GM12878 (cell line): ENCODE data around the gene CAV2. TPM values are rescaled to one million over a fixed set of nuclear protein-coding genes. Genes with fewer than 3 reads are reported as not detected.

Experiments used
- ATAC-seq: fragments of 200-7000 bp; cut with Tn5 transposase; 3 replicates; pipeline ENCODE4 v1.9.1; 2020; ENCODE audit warnings: mild to moderate bottlenecking, moderate library complexity
- BruUV-seq: library from RNA; stranded (reverse); fragments of 400-500 nt; replicated peaks from 2 replicates; lab custom pipeline; 2021; lab: Mats Ljungman, UMichigan
- CTCF ChIA-PET: fragments of 300-600 bp; sonication (Branson Sonifier 250); formaldehyde crosslinking; extraction: SDS; loops from one replicate; lab custom pipeline; 2021; ENCODE audit warnings: inconsistent platforms; lab: Yijun Ruan, JAX
- POLR2A ChIA-PET: fragments of 350-600 bp; formaldehyde crosslinking; extraction: SDS; loops from one replicate; lab custom pipeline; 2021; ENCODE audit warnings: inconsistent platforms; lab: Charles Lee
- RAD21 ChIA-PET: fragments of 300-600 bp; sonication (Branson Sonifier 250); formaldehyde crosslinking; loops from one replicate; lab custom pipeline; 2023; ENCODE audit warnings: antibody characterized with exemption; ENCODE audit not compliant: unreplicated experiment; lab: Charles Lee
- SMC1A ChIA-PET: fragments of 300-600 bp; sonication (Branson Sonifier 250); formaldehyde crosslinking; loops from one replicate; lab custom pipeline; 2023; ENCODE audit not compliant: unreplicated experiment, uncharacterized antibody; lab: Charles Lee
- DNase-seq: peaks from one replicate; pipeline ENCODE4 v3.0.0-alpha.2; 2011; ENCODE audit warnings: low read depth, low spot score
- FAIRE-seq: peaks from 3 replicates; lab custom pipeline; 2011; peaks lifted over from hg19 to GRCh38; lab: Jason Lieb, UNC
- H2AFZ ChIP-seq: 2 replicates; pipeline ENCODE4 v1.6.0; 2011; ENCODE audit warnings: low read depth, low read length, control low read depth; ENCODE audit not compliant: control insufficient read depth
- H3K27ac ChIP-seq: 2 replicates; pipeline ENCODE4 v1.5.1; 2011; ENCODE audit warnings: control low read depth; ENCODE audit not compliant: control insufficient read depth, insufficient read depth
- H3K27me3 ChIP-seq, 2 experiments: replicated peaks in 1 of 2; 2 replicates each; pipeline versions ENCODE4 v1.6.0 to v1.6.1; 2011; ENCODE audit warnings: low read length in 1 of 2; ENCODE audit not compliant: control insufficient read depth in 2 of 2, insufficient read depth in 2 of 2
- H3K36me3 ChIP-seq, 2 experiments: 2 replicates each; pipeline ENCODE4 v1.5.1; 2011; ENCODE audit warnings: low read length in 1 of 2; ENCODE audit not compliant: control insufficient read depth in 2 of 2, insufficient read depth in 2 of 2
- H3K4me1 ChIP-seq: 2 replicates; pipeline ENCODE4 v1.6.1; 2011; ENCODE audit warnings: mild to moderate bottlenecking, low read length, moderate library complexity, mixed read lengths; ENCODE audit not compliant: control insufficient read depth, insufficient read depth
- H3K4me2 ChIP-seq: 2 replicates; pipeline ENCODE4 v1.6.0; 2011; ENCODE audit warnings: control low read depth; ENCODE audit not compliant: control insufficient read depth, insufficient read depth
- H3K4me3 ChIP-seq: fragments of 200-600 bp; sonication (generic); 2 replicates; pipeline ENCODE4 v1.5.1; 2016
- H3K79me2 ChIP-seq: 2 replicates; pipeline ENCODE4 v1.6.0; 2011; ENCODE audit warnings: low read length; ENCODE audit not compliant: control insufficient read depth, insufficient read depth
- H3K9ac ChIP-seq: 2 replicates; pipeline ENCODE4 v1.8.0; 2011; ENCODE audit warnings: low read length, control low read depth, mixed read lengths; ENCODE audit not compliant: control insufficient read depth, insufficient read depth
- H3K9me3 ChIP-seq: replicated peaks from 3 replicates; pipeline ENCODE4 v1.5.1; 2011; ENCODE audit warnings: mild to moderate bottlenecking, low read length; ENCODE audit not compliant: control insufficient read depth, insufficient read depth
- H4K20me1 ChIP-seq: 2 replicates; pipeline ENCODE4 v1.6.0; 2011; ENCODE audit not compliant: control insufficient read depth, insufficient read depth
- CHD1 ChIP-seq: IDR thresholded peaks from 2 replicates; pipeline ENCODE4 v1.6.1; 2012; ENCODE audit warnings: low read depth, low read length, improper control_type of control experiment
- FOXK2 ChIP-seq: fragments of 450-650 bp; IDR thresholded peaks from 2 replicates; pipeline ENCODE4 v1.6.1; 2017; ENCODE audit warnings: mild to moderate bottlenecking, moderate library complexity
- HDAC6 ChIP-seq: fragments of 200-600 bp; sonication (generic); IDR thresholded peaks from one replicate; pipeline ENCODE4 v1.8.0; 2017; ENCODE audit warnings: antibody characterized with exemption; ENCODE audit not compliant: unreplicated experiment
- IRF4 ChIP-seq: IDR thresholded peaks from 2 replicates; pipeline ENCODE4 v1.6.1; 2011; ENCODE audit warnings: low read depth, low read length
- NFXL1 ChIP-seq: fragments of 450-650 bp; IDR thresholded peaks from 2 replicates; pipeline ENCODE4 v1.6.1; 2017; ENCODE audit warnings: antibody characterized with exemption, mild to moderate bottlenecking, borderline replicate concordance
- RB1 ChIP-seq: fragments of 450-650 bp; formaldehyde crosslinking; IDR thresholded peaks from 2 replicates; pipeline ENCODE4 v1.6.1; 2017; ENCODE audit warnings: mild to moderate bottlenecking, borderline replicate concordance
- RBBP5 ChIP-seq: fragments of 200-600 bp; sonication (generic); conservative IDR thresholded peaks from 2 replicates; pipeline ENCODE4 v1.6.1; 2016
- RFX5 ChIP-seq: IDR thresholded peaks from 2 replicates; pipeline ENCODE4 v1.6.1; 2011; ENCODE audit warnings: low read depth, low read length, improper control_type of control experiment
- RUNX3 ChIP-seq: IDR thresholded peaks from 2 replicates; pipeline ENCODE4 v1.6.1; 2012; ENCODE audit warnings: low read length, inconsistent platforms
- SIX5 ChIP-seq: IDR thresholded peaks from 2 replicates; pipeline ENCODE4 v1.6.1; 2011; ENCODE audit warnings: mild to moderate bottlenecking, low read depth, low read length, moderate library complexity; ENCODE audit not compliant: severe bottlenecking
- SMARCA5 ChIP-seq: fragments of 450-650 bp; IDR thresholded peaks from 2 replicates; pipeline ENCODE4 v1.6.1; 2017; ENCODE audit warnings: mild to moderate bottlenecking
- SREBF2 ChIP-seq: IDR thresholded peaks from 2 replicates; pipeline ENCODE4 v1.6.1; 2012; ENCODE audit warnings: mild to moderate bottlenecking, low read length
- STAT3 ChIP-seq: IDR thresholded peaks from 2 replicates; pipeline ENCODE4 v1.6.1; 2011; ENCODE audit warnings: low read depth, low read length, improper control_type of control experiment
- ZNF24 ChIP-seq: fragments of 450-650 bp; IDR thresholded peaks from 2 replicates; pipeline ENCODE4 v1.6.1; 2017; ENCODE audit warnings: antibody characterized with exemption, mild to moderate bottlenecking
- WGBS: methylation state at CpG from one replicate; pipeline ENCODE4 v1.1.6; 2016; ENCODE audit warnings: low lambda C conversion rate; ENCODE audit not compliant: insufficient replicate concordance, insufficient coverage; ENCODE audit errors: missing lambda C conversion rate; 5-methylcytosine and 5-hydroxymethylcytosine counted together
- in situ Hi-C: fragments of 300-500 bp; cut with MboI; formaldehyde crosslinking; loops from 9 replicates; pipeline ENCODE4 v1.14.3; 2018; ENCODE audit warnings: mixed read lengths
- intact Hi-C: fragments of 100-400 bp; cut with micrococcal nuclease; formaldehyde crosslinking; loops from one replicate; pipeline ENCODE4 v1.14.2; 2022; ENCODE audit not compliant: unreplicated experiment
- polyA plus RNA-seq, 11 experiments: library from polyadenylated mRNA; depleted of rRNA in 4 of 11; unstranded in 6 of 11; stranded (reverse) in 5 of 11; fragments of >200 nt; fragmentation: Nextera tagmentation in 4 of 11; fragmentation: Illumina TruSeq in 1 of 11; extraction: Ambion mirVana in 4 of 11; extraction: Trizol in 1 of 11; gene quantifications; 1 replicate in 1 of 11; 2 replicates in 10 of 11; pipeline versions ENCODE4 v1.2.1 to v1.2.3, GENCODE V29; 2011 to 2016; ENCODE audit warnings: inconsistent platforms in 2 of 11, missing spikeins in 2 of 11, low read depth in 1 of 11
- total RNA-seq, 4 experiments: library from RNA; depleted of rRNA in 3 of 4; stranded (reverse); fragments of >200 nt in 3 of 4; fragmentation: Illumina TruSeq in 1 of 4; extraction: Trizol in 1 of 4; gene quantifications; 2 replicates each; pipeline versions ENCODE4 v1.2.1 to v1.2.3, GENCODE V29; 2013 to 2021
- TF ChIP-seq, protein P1 (sequence below): fragments of 450-650 bp; IDR thresholded peaks from 2 replicates; pipeline ENCODE4 v1.6.1; 2016; ENCODE audit warnings: mild to moderate bottlenecking

The CAV2 gene
- total and polyA plus RNA-seq, 10 of the 15 experiments (the other 5 are each of a cell fraction or from before 2014, with no cell fraction given), result 0.77 to 11.4 (median 2.5) TPM

DNA sequence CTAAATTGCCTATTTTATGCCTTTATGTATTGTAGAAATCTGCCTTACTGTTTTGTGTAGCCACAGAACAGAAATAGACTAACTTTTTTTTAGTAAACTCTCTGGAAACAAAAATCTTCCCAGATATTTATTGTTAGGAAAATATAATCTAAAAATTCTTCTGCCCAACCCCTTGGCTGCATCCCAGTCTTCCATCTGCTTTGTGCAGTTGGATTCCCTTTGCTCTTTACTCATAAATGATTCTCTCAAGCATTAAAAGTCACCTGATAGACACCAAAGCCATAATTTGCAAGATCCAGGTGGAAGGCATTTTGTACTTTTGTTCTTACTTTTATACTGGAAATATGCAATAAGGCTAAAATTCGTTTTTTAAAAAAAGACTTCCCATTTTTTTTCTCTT, 6.1 kb upstream of the CAV2 start:
- no peaks in the 10 kb centered on the region for H3K4me1 ChIP-seq
- no peak overlapping the region for H3K9ac ChIP-seq
- intact Hi-C loops, result no loop called here
- ChIA-PET SMC1A (interaction anchor here (0.7 to 0.8 kb wide), 2 partner anchors 9 to 32 kb away, joined by 3 read pairs; no protein-coding TSS in a partner anchor), CTCF (no interaction called here), POLR2A (no interaction called here), RAD21 (no interaction called here)
- no peak overlapping the region for H3K4me2 ChIP-seq
- no peak overlapping the region for H3K27ac ChIP-seq
- WGBS, result 0% methylated on average over 1 of the region's 1 CpG
- no TSS peak for BruUV-seq
- no peaks in the 10 kb centered on the region for H3K27me3 ChIP-seq
- no peaks in the 10 kb centered on the region for H3K36me3 ChIP-seq
- H3K4me3 ChIP-seq, result no peak overlapping the region
- no peaks in the 10 kb centered on the region for H3K79me2 ChIP-seq
- no peak for FAIRE-seq
- no peak overlapping the region for H2AFZ ChIP-seq
- no peak for DNase-seq
- no peaks in the 10 kb centered on the region for H3K9me3 ChIP-seq
- in situ Hi-C loops, result no loop called here
- no peak for ATAC-seq
- no peaks in the 10 kb centered on the region for H4K20me1 ChIP-seq
- no peak for TF ChIP-seq ZNF24
- TF ChIP-seq SMARCA5, result no peak
- no peak for TF ChIP-seq RB1
- no peak for TF ChIP-seq SIX5
- no peak for TF ChIP-seq STAT3
- TF ChIP-seq FOXK2, result no peak
- TF ChIP-seq SREBF2, result no peak
- TF ChIP-seq RFX5, result no peak
- no peak for TF ChIP-seq HDAC6
- no peak for TF ChIP-seq CHD1
- TF ChIP-seq RUNX3, result no peak
- TF ChIP-seq, protein P1, sequence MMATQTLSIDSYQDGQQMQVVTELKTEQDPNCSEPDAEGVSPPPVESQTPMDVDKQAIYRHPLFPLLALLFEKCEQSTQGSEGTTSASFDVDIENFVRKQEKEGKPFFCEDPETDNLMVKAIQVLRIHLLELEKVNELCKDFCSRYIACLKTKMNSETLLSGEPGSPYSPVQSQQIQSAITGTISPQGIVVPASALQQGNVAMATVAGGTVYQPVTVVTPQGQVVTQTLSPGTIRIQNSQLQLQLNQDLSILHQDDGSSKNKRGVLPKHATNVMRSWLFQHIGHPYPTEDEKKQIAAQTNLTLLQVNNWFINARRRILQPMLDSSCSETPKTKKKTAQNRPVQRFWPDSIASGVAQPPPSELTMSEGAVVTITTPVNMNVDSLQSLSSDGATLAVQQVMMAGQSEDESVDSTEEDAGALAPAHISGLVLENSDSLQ, result no peak
- no peak for TF ChIP-seq IRF4
- no peak for TF ChIP-seq RBBP5
- TF ChIP-seq NFXL1, result no peak
